ENCODE data around the gene CABP4.
A peak's percentile ranks its signal among the peaks of the same experiment; 100 is the strongest.
"Not testable (repeated sequence)": the region's sequence is repeated elsewhere in the genome, so short reads cannot be mapped to it uniquely, and the experiment has no call there.

CABP4 gene

DNA sequence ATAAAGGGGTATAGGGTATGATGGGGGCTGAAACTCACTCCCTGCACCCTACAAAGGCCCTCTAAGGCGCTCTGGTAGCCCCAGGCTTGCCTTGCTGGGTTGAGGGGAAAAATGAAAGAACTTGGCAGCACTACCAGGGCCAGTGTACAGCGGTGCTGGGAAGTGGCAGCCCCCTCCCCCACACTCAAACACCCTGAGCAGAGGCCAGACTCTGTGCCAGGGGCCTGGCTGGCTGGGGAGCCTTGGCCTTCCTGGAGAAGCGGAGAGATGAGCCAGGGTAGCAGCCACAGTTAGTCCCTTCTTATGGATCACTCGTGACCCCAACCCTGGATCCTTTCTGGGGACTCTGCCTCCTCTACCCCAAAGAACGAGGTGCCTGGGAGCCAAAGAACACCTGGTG, 11.2 kb downstream of the CABP4 start:
- Histone ChIP-seq H3K36me3 (ENCODE audit: control insufficient read depth, low read depth, low read length) (no peaks in the 10 kb centered on the region), H3K4me3 (ENCODE audit: low read length) (no peak overlapping the region), H3K27me3 (ENCODE audit: control insufficient read depth, insufficient read depth, low read length) (no peaks in the 10 kb centered on the region), H3K9me3 (ENCODE audit: control insufficient read depth, low read depth, low read length) (no peaks in the 10 kb centered on the region), H3K27ac (ENCODE audit: low read length) (no peak overlapping the region), H3K9ac (ENCODE audit: low read length) (no peak overlapping the region), H3K4me1 (ENCODE audit: control insufficient read depth, low read depth, low read length) (peaks cover 7% of the 10 kb centered on the region)

DNA sequence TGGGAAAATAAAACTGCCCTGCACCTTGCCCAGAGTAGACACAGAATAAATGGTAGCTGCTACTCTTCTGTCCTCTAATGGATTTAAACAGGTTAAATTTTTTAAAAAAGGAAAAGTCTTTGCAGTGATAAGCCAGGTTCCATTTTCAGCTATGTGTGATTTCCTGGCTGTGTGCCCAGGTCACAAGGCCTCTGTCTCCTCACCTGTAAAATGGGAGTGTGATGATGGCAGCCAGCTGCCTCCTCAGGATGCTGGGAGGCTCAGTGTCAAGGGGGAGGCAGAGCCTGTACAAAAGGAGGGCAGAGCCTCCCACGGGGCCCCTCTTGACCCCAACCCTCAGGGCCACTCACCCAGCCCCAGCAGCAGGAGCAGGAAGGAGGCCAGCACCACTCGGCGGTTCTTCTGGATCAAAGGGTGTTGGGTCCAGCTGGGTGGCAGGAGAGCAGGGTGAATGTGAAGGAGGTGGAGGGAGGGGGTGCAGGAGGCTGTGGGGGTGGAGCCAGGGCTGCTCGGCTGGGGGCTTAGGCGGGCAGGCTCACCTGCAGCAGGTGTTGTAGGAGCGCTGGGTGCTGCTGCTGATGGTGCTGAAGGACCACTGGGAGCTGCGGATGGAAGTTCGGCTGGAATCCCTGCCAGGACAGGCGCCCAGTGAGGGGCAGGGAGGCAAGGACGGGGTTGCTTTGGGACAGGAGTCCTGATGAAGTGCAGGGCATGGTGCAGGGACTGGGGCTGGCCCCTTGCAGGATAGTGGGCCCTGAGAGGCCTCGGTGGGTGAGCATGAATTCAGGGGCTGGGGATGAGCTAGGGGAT, 12.0 kb downstream of the CABP4 start:
- Histone ChIP-seq H3K4me3 (ENCODE audit: low read length) (no peak overlapping the region), H3K9me3 (ENCODE audit: control insufficient read depth, low read depth, low read length) (no peaks in the 10 kb centered on the region), H3K9ac (ENCODE audit: low read length) (no peak overlapping the region), H3K27ac (ENCODE audit: low read length) (no peak overlapping the region), H3K36me3 (ENCODE audit: control insufficient read depth, low read depth, low read length) (no peaks in the 10 kb centered on the region), H3K4me1 (ENCODE audit: control insufficient read depth, low read depth, low read length) (peaks cover 7% of the 10 kb centered on the region), H3K27me3 (ENCODE audit: control insufficient read depth, insufficient read depth, low read length) (no peaks in the 10 kb centered on the region)

DNA sequence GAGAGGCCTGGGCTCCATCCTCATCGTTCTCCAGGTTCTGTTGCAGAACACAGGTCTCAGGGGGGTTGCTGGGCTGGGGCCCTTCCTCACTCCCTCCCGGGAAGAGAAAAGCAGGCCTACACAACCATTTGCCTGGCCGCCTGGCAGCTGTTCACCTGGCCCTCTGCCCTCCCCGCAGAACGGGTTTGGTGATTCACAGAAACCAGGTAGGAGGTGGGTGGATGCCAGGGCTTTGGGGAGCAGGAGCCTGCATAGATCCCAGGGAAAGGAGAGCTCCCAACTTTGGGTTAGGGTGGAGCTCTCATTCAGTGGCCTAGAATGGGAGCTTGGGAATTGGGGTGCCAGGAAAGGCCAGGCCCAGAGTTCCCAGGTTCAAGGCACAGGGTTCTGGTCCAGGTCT, 12.9 kb downstream of the CABP4 start:
- peak overlapping the region; percentile 69 for H3K9ac ChIP-seq (ENCODE audit: low read length)
- no peaks in the 10 kb centered on the region for H3K27me3 ChIP-seq (ENCODE audit: control insufficient read depth, insufficient read depth, low read length)
- no peak overlapping the region for H3K27ac ChIP-seq (ENCODE audit: low read length)
- H3K36me3 ChIP-seq (ENCODE audit: control insufficient read depth, low read depth, low read length) = no peaks in the 10 kb centered on the region
- no peaks in the 10 kb centered on the region for H3K9me3 ChIP-seq (ENCODE audit: control insufficient read depth, low read depth, low read length)
- H3K4me3 ChIP-seq (ENCODE audit: low read length) = peak overlapping the region; percentile 78
- peaks cover 7% of the 10 kb centered on the region for H3K4me1 ChIP-seq (ENCODE audit: control insufficient read depth, low read depth, low read length)

GRCh38 chr11:67468456-67468758, 13.3 kb downstream of the CABP4 start:
- H3K9ac ChIP-seq (ENCODE audit: low read length) = peak overlapping the region; percentile 69
- peaks cover 7% of the 10 kb centered on the region for H3K4me1 ChIP-seq (ENCODE audit: control insufficient read depth, low read depth, low read length)
- no peak overlapping the region for H3K27ac ChIP-seq (ENCODE audit: low read length)
- H3K27me3 ChIP-seq (ENCODE audit: control insufficient read depth, insufficient read depth, low read length) = no peaks in the 10 kb centered on the region
- peak overlapping the region; percentile 78 for H3K4me3 ChIP-seq (ENCODE audit: low read length)
- no peaks in the 10 kb centered on the region for H3K9me3 ChIP-seq (ENCODE audit: control insufficient read depth, low read depth, low read length)
- no peaks in the 10 kb centered on the region for H3K36me3 ChIP-seq (ENCODE audit: control insufficient read depth, low read depth, low read length)

DNA sequence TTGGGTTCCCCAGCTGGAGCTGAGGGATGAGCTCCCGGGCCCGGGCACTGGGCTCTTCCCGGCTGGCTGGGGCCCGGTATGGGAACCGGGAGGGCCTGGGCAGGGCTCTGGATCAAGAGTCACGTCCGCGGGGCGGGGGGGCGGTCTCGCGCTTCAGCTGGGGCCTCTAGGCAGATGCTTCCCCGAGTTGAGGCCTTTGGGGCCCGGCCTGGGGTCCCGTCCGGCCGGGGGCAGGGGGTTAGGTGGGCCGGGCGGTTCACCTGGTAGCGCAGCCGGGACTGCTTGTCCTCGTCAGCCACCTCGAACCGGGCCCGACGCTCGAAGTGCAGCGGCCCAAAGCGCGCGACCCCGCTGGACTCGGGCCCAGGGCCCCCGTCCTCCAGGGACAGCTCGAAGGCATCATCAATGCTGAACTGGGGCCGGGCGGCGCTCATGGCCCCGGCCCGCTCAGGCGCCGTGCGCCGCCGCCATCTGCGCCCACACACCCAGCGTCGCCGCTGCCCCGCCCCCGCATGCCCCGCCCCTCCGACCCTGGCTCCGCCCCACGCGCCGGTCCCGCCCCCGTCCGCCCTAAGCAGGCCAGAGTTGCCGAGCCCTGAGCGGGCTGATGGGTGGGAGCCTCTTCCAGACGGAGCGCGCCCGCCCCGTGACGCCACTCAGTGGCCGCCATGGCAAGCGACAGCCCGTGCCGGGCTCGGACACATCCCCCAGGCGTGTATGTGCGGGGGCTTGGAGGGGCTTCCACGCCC, 13.8 kb downstream of the CABP4 start, which contains the start of gene TMEM134:
Gene TMEM134 (minus strand): TSS at position 493 of the 749 bp plus-strand sequence. CDS start 59 bp downstream, at position 434.
- peak within 1 kb of the TSS; percentile 69 for H3K9ac ChIP-seq (ENCODE audit: low read length)
- H3K4me1 ChIP-seq (ENCODE audit: control insufficient read depth, low read depth, low read length) = peaks cover 5% of the 10 kb centered on the region
- H3K9me3 ChIP-seq (ENCODE audit: control insufficient read depth, low read depth, low read length) = no peaks in the 10 kb centered on the region
- H3K36me3 ChIP-seq (ENCODE audit: control insufficient read depth, low read depth, low read length) = no peaks in the 10 kb centered on the region
- H3K27ac ChIP-seq (ENCODE audit: low read length) = no peak within 1 kb of the TSS
- peak within 1 kb of the TSS; percentile 78 for H3K4me3 ChIP-seq (ENCODE audit: low read length)
- H3K27me3 ChIP-seq (ENCODE audit: control insufficient read depth, insufficient read depth, low read length) = no peaks in the 10 kb centered on the region

GRCh38 chr11:67469508-67469811, 14.3 kb downstream of the CABP4 start:
- Histone ChIP-seq H3K9me3 (ENCODE audit: control insufficient read depth, low read depth, low read length) (no peaks in the 10 kb centered on the region), H3K27ac (ENCODE audit: low read length) (no peak overlapping the region), H3K9ac (ENCODE audit: low read length) (peak overlapping the region; percentile 28), H3K36me3 (ENCODE audit: control insufficient read depth, low read depth, low read length) (no peaks in the 10 kb centered on the region), H3K27me3 (ENCODE audit: control insufficient read depth, insufficient read depth, low read length) (no peaks in the 10 kb centered on the region), H3K4me1 (ENCODE audit: control insufficient read depth, low read depth, low read length) (no peaks in the 10 kb centered on the region), H3K4me3 (ENCODE audit: low read length) (peak overlapping the region; percentile 68)

GRCh38 chr11:67470337-67471002, 15.3 kb downstream of the CABP4 start:
- no peaks in the 10 kb centered on the region for H3K4me1 ChIP-seq (ENCODE audit: control insufficient read depth, low read depth, low read length)
- no peak overlapping the region for H3K9ac ChIP-seq (ENCODE audit: low read length)
- no peaks in the 10 kb centered on the region for H3K9me3 ChIP-seq (ENCODE audit: control insufficient read depth, low read depth, low read length)
- no peaks in the 10 kb centered on the region for H3K36me3 ChIP-seq (ENCODE audit: control insufficient read depth, low read depth, low read length)
- no peak overlapping the region for H3K27ac ChIP-seq (ENCODE audit: low read length)
- H3K27me3 ChIP-seq (ENCODE audit: control insufficient read depth, insufficient read depth, low read length) = no peaks in the 10 kb centered on the region
- H3K4me3 ChIP-seq (ENCODE audit: low read length) = no peak overlapping the region

DNA sequence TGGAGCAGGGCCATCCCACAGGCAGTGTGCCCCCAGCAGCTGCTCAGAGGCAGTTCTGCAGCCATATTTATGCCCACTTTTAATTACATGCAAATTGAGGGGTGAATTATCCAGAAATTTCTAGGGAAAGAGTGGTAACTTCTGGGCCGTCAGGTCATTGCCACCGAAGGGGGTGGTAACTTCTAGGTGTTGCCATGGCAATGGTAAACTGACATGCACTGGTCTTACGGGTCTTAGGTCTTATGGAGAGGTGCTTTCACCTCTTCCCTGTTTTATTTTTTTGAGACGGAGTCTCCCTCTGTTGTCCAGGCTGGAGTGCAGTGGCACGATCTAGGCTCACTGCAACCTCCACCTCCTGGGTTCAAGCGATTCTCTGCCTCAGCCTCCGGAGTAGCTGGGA, 17.7 kb downstream of the CABP4 start:
- no peaks in the 10 kb centered on the region for H3K36me3 ChIP-seq (ENCODE audit: control insufficient read depth, low read depth, low read length)
- H3K27me3 ChIP-seq (ENCODE audit: control insufficient read depth, insufficient read depth, low read length) = no peaks in the 10 kb centered on the region
- no peak overlapping the region for H3K27ac ChIP-seq (ENCODE audit: low read length)
- H3K4me3 ChIP-seq (ENCODE audit: low read length) = no peak overlapping the region
- H3K4me1 ChIP-seq (ENCODE audit: control insufficient read depth, low read depth, low read length) = no peaks in the 10 kb centered on the region
- H3K9ac ChIP-seq (ENCODE audit: low read length) = no peak overlapping the region
- H3K9me3 ChIP-seq (ENCODE audit: control insufficient read depth, low read depth, low read length) = no peaks in the 10 kb centered on the region

DNA sequence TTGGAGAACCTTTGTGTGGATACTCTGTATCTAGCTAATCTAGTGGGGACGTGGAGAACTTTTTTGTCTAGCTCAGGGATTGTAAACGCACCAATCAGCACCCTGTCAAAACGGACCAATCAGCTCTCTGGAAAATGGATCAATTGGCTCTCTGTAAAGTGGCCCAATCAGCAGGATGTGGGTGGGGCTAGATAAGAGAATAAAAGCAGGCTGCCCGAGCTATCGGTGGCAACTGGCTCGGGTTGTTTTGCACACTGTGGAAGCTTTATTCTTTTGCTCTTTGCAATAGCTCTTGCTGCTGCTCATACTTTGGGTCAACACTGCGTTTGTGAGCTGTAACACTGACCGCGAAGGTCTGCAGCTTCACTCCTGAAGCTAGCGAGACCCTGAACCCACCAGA, 21.5 kb downstream of the CABP4 start:
- H3K4me3 ChIP-seq (ENCODE audit: low read length); H3K27me3 ChIP-seq (ENCODE audit: control insufficient read depth, insufficient read depth, low read length); H3K36me3 ChIP-seq (ENCODE audit: control insufficient read depth, low read depth, low read length); H3K9ac ChIP-seq (ENCODE audit: low read length); H3K4me1 ChIP-seq (ENCODE audit: control insufficient read depth, low read depth, low read length); H3K9me3 ChIP-seq (ENCODE audit: control insufficient read depth, low read depth, low read length); H3K27ac ChIP-seq (ENCODE audit: low read length): not testable (repeated sequence)

DNA sequence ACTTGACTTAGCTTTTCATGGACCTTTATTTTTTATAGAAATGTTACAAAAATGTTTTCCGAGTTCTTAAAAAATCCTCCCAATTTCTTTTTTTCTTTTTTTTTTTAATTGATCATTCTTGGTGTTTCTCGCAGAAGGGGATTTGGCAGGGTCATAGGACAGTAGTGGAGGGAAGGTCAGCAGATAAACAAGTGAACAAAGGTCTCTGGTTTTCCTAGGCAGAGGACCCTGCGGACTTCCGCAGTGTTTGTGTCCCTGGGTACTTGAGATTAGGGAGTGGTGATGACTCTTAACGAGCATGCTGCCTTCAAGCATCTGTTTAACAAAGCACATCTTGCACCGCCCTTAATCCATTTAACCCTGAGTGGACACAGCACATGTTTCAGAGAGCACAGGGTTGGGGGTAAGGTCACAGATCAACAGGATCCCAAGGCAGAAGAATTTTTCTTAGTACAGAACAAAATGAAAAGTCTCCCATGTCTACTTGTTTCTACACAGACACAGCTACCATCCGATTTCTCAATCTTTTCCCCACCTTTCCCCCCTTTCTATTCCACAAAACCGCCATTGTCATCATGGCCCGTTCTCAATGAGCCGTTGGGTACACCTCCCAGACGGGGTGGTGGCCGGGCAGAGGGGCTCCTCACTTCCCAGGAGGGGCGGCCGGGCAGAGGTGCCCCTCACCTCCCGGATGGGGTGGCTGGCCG, 22.3 kb downstream of the CABP4 start:
- not testable (repeated sequence) for H3K36me3 ChIP-seq (ENCODE audit: control insufficient read depth, low read depth, low read length); H3K27ac ChIP-seq (ENCODE audit: low read length)

GRCh38 chr11:67482275-67482826, 27.2 kb downstream of the CABP4 start:
- no peaks in the 10 kb centered on the region for H3K9me3 ChIP-seq (ENCODE audit: control insufficient read depth, low read depth, low read length)
- H3K4me3 ChIP-seq (ENCODE audit: low read length) = peak overlapping the region; percentile 67
- H3K27ac ChIP-seq (ENCODE audit: low read length) = no peak overlapping the region
- H3K36me3 ChIP-seq (ENCODE audit: control insufficient read depth, low read depth, low read length) = no peaks in the 10 kb centered on the region
- no peaks in the 10 kb centered on the region for H3K4me1 ChIP-seq (ENCODE audit: control insufficient read depth, low read depth, low read length)
- H3K9ac ChIP-seq (ENCODE audit: low read length) = peak overlapping the region; percentile 22
- H3K27me3 ChIP-seq (ENCODE audit: control insufficient read depth, insufficient read depth, low read length) = peaks cover 13% of the 10 kb centered on the region

More for the DNA sequence above, 22.3 kb downstream of the CABP4 start:
- H3K4me1 ChIP-seq (ENCODE audit: control insufficient read depth, low read depth, low read length); H3K9me3 ChIP-seq (ENCODE audit: control insufficient read depth, low read depth, low read length); H3K4me3 ChIP-seq (ENCODE audit: low read length); H3K27me3 ChIP-seq (ENCODE audit: control insufficient read depth, insufficient read depth, low read length); H3K9ac ChIP-seq (ENCODE audit: low read length): not testable (repeated sequence)
